SH-SY5Y (cell line): Measurements from ENCODE around the gene NKX2-3.

Experiments
- GATA2 ChIP-seq: IDR thresholded peaks from 2 replicates; pipeline ENCODE4 v1.6.1; 2011; ENCODE audit warnings: mild to moderate bottlenecking, low read depth, low read length
- GATA3 ChIP-seq: IDR thresholded peaks from 2 replicates; pipeline ENCODE4 v1.6.1; 2011; ENCODE audit warnings: low read depth, mild to moderate bottlenecking, low read length, moderate library complexity

DNA sequence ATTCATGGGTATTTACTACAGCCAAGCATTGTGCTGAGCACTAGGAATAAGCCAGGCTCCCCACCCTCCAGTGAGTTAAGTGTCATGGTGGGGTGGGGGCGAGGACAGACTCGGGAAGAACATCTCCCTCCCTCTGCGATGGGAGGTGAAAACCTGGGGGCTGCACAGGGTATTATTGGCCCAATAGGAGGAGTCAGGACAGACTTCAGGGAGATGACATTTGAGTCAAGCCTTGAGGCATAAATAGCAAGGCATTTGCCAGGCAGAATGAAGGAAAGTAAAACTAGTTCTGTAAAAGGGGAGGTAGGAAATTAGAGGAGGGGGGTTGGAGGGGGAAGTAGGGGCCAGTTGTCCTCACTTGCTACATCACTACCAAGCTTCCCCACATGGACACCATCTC is 18.9 kb downstream of the NKX2-3 start:
- TF ChIP-seq GATA3 (no peak), GATA2 (no peak)
